Activated T-helper 1 cell treated with Interleukin-2 at 50 U/mL for 16 hours (primary cell): ENCODE results near the gene DEAF1.

Experiments used
- DNase-seq: peaks from one replicate; pipeline ENCODE4 v3.0.0-alpha.2; 2020; ENCODE audit warnings: low read depth

The DEAF1 gene

GRCh38 chr11:721741-722345 is 26.8 kb upstream of the DEAF1 start:
- DNase-seq = peak; percentile 32

DNA sequence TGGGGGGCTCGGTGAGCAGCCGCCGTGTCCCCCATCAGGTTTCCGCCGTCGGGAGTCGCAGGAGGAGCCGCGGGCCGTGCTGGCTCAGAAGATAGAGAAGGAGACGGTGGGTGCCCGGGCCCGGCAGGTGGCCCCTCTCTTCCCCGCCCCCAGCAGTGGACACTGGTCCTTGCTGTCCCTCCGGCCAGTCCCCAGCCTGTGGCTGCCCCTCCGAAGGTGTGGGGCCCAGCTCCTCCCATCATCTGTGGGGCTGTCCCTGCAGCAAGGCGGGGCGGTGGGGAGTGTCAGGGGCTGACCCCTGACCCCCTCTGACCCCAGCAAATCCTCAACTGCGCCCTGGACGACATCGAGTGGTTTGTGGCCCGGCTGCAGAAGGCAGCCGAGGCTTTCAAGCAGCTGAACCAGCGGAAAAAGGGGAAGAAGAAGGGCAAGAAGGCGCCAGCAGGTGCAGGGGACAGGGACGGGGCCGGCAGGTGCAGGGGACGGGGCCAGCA is 26.3 kb upstream of the DEAF1 start:
- DNase-seq = no peak

GRCh38 chr11:720642-721246 is 25.7 kb upstream of the DEAF1 start:
- peak; percentile 38 for DNase-seq

DNA sequence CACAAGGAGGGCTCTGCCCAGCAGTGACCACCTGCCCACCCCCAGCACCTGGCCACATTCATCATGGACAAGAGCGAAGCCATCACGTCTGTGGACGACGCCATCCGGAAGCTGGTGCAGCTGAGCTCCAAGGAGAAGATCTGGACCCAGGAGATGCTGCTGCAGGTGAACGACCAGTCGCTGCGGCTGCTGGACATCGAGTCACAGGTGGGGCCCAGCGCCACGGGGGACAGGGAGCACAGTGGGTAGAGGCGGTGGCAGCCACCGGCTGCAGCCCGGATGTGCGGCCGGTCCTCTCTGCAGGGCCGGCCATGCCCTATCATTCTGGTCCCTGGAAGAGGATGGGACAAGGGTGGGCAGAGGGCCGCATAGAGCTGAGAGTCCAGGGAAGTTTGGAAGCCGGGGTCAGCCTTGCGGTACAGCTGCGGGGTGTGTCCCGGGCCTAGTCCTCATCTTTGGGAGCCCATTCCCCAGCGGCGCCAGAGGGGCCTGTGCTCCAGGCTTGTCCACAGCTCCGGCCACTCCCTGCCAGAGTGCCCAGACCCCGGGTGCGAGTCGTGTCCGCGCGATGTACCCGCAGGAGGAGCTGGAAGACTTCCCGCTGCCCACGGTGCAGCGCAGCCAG is 25.1 kb upstream of the DEAF1 start:
- no peak for DNase-seq

- no peak for DNase-seq
Measured at GRCh38 chr11:719214-720016, 24.4 kb upstream of the DEAF1 start.

DNA sequence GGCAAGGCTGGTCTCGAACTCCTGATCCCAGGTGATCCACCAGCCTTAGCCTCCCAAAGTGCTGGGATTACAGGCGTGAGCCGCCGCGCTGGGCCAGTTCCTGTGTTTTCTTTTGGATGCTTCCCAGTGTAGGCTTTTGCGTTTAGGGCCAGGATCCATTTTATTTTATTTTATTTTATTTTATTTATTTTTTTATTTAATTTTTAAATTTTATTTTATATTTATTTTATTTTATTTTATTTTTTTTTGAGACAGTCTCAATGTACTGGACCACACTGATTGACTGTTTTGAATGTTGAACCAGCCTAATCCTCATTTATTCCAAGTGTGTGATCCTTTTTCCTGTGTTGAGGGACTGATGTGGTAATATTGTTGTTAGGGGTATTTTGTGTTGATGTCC is 19.4 kb upstream of the DEAF1 start:
- no peak for DNase-seq

DNA sequence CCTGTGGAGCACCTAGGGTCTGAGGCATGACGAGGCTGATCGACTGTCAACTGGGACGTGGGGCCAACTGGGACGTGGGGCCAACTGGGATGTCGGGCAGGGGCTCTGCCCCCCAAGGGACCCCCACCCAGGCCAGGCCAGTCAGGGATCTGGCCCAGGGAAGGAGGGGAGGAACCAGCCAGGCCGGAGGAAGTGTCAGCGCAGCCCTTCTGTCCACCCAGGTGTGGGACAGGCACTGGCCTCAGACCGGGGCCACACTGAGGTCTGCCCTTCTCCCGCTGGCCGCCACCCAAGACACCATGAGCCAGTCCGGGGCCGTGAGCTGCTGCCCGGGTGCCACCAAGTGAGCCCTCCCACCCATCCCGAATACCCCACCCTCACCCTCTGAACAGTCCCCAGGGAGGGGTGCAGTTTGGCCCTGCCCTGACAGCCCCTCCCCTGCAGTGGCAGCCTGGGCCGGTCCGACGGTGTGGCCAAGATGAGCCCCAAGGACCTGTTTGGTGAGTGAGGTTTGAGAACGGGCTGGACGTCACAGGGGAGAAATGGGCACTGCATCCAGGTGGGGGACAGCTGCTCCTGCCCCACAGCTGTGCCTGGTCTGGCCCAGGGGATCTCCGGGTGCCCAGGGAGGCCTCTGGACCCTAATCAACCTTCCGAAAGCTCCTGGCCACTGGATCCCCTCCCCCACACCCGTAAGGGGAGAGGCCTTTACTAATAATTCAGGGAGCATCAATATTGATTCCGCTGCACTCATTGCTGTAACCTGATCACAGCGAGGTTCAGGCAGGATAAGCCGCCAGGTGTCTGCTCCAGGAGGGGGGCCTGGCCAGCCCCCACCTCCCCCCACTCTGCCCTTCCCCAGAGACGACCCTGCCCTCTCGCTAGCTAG is 14.3 kb upstream of the DEAF1 start:
- DNase-seq = no peak

DNA sequence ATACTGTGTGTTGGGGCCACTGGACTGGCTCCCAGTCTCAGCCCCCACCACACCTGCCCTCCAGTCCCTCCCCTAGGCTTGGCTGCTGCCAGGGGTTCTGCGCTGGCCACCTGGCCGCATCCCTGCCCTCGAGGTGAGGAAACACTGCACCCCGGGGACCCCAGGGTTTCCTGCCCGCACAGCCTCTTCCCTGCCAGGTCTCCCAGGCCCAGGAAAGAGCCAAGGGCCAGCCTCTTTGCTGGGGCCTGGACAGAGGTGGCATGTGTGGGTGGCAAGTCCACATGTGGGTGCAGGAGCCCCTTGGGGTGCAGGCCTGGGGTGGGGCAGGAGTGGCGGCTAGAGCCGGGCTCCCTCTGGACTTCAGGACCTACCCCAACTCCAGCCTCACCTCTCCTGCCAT is 13.5 kb upstream of the DEAF1 start:
- DNase-seq = no peak

GRCh38 chr11:707817-708420 is 12.9 kb upstream of the DEAF1 start:
- no peak for DNase-seq

DNA sequence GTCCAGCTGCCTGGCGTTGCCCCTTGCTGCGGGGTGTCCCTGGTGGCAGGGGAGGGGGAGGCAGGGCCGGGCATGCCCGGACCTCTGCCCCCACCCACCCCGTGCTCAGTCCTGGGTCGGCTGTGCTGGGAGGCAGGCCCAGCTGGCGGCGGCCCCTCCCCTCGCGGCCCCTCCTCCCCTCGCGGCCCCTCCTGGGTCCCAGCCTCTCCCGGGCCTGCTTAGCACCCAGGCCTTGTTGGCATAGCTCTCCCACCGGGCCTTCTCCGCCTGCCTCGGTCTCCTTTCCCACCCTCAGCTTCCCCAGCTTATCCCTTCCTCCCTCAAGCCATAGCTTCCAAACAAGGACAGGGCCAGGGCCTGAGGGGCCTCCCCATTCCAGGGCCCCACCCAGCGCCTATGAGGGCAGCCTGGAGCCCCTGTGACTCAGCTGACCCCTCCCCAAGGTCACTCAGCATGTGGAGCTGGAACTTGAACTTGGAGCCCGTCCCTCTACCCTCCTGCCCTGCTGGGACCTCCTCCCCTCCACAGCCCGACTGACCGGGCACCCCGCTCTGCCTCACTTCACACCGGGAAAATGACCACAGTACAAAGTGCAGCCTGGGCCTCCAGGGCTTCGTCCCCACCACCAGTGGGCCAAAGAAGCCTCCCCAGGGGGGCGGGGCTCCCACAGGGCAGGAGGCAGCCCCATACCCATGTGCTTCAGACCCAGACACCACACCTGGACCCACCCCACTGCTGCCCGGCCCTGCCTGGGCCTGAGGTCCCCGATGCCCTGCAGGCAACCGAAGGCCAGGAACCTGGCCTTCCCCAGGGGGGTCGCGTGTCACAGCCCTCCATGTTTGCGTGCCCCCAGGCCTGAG is 12.2 kb upstream of the DEAF1 start:
- no peak for DNase-seq

- DNase-seq = no peak
Measured at GRCh38 chr11:706439-706956, 11.5 kb upstream of the DEAF1 start.

DNA sequence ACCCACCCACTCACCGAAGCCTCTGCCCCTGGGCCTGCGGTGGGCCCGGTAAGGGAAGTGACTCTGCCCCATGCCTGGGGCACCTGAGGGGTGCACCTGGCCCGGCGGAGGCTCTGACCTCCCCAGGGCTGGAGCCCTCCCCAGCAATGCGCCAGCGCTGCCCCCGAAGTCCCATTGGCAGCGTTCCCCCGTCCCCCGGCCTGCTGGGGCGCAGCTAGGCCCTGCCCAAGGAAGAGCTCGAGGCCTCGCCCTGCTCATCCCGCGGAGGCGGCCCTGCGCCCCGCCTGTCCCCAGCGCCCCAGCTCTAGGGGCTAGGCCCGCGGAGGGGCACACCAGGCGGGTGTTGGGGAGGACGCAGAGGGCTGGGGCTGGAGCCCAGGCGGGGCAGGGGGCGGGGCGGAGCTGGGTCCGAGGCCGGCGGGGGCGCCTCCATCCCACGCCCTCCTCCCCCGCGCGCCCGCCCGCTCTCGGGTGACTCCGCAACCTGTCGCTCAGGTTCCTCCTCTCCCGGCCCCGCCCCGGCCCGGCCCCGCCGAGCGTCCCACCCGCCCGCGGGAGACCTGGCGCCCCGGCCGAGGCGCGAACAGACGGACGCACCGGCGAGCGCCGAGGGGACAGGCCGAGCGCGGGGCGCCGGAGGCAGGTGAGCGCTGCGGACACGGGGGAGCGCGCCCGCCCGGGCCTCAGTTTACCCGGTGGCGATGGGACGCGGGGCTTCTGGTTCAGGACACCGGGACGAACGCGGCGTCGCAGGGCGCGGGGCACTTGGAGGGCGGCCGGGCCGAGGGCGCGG is 10.8 kb upstream of the DEAF1 start, which contains the start of gene EPS8L2:
EPS8L2 (plus strand) TSS at position 586 of the 793 bp plus-strand sequence. CDS start 3,177 bp downstream, outside the sequence.
- DNase-seq = no peak

- DNase-seq = no peak
Measured at GRCh38 chr11:704781-705645, 10.0 kb upstream of the DEAF1 start.

DNA sequence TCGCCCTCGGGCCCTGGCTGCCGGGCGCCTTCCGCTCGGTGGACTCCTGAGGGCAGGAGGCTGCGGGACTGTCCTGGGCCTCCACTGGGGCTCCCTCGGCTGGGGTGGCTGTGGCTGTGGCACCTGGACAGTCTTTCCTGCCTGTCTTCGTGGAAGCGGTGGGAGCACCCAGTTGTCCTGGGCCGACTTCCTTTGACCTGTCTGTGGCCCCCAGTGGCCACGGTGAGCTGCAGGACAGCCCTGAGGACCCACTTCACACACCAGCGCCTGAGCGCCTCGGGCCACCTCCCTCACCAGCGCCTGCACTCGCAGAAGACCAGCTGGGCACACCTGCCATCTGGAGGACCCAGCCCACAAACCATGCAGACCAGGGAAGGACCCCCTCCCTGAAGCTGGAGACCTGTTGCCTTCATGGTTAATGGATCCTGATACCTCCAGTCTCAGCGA is 9.2 kb upstream of the DEAF1 start:
- DNase-seq = no peak

DNA sequence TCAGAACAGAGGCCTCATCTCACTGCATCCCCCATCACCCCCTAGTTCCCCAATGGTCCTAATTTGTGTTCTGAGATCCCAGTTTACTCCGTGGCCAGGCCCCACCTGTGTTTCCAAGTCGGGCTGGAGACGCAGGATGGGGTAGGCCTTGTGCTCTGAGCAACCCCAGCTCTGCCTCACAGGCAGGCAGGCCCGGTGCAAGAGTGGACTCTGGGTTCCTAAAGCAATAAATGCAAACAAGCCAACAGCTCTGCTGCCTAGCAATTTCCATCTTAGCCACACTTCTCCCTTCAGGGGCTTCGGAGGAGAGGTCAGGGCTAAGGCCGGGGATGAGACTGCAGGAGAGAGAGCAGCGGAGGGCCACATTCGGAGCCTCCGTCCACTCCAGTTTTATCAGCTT is 8.5 kb upstream of the DEAF1 start:
- no peak for DNase-seq

- DNase-seq = no peak
Measured at GRCh38 chr11:702462-703461, 7.7 kb upstream of the DEAF1 start.
